ENCODE results near the gene DCAF6.
A peak's percentile ranks its signal among the peaks of the same experiment; 100 is the strongest.

Gene DCAF6

GRCh38 chr1:168098534-168099320 lies 162.2 kb downstream of the DCAF6 start:
- in situ Hi-C loops (cut with HindIII; ENCODE audit: low pct_unique_long_range_greater_than_20kb, low sequenced_read_pairs), result no loop called here
- TF ChIP-seq JUND (IDR thresholded peaks at IDR 0.05; ENCODE audit: low read depth), result peak; percentile 67; the same call in 1 of the 2 replicates
- DNase-seq (ENCODE audit: low read depth in 1 of 2, low spot score in 1 of 2), result peak; percentile 48 to 68

- no peak for DNase-seq (ENCODE audit: low read depth in 1 of 2, low spot score in 1 of 2)
Observed at GRCh38 chr1:168099337-168099801, 162.9 kb downstream of the DCAF6 start.

GRCh38 chr1:168100315-168101002 lies 164.0 kb downstream of the DCAF6 start:
- TF ChIP-seq JUND (IDR thresholded peaks at IDR 0.05; ENCODE audit: low read depth), result no peak
- in situ Hi-C loops (cut with HindIII; ENCODE audit: low pct_unique_long_range_greater_than_20kb, low sequenced_read_pairs), result no loop called here
- DNase-seq (ENCODE audit: low read depth in 1 of 2, low spot score in 1 of 2), result no peak

More at GRCh38 chr1:168099337-168099801, 162.9 kb downstream of the DCAF6 start:
- in situ Hi-C loops (cut with HindIII; ENCODE audit: low pct_unique_long_range_greater_than_20kb, low sequenced_read_pairs), result no loop called here
- TF ChIP-seq JUND (IDR thresholded peaks at IDR 0.05; ENCODE audit: low read depth), result no peak

- no peak for DNase-seq (ENCODE audit: low read depth in 1 of 2, low spot score in 1 of 2)
- in situ Hi-C loops (cut with HindIII; ENCODE audit: low pct_unique_long_range_greater_than_20kb, low sequenced_read_pairs), result no loop called here
- TF ChIP-seq JUND (IDR thresholded peaks at IDR 0.05; ENCODE audit: low read depth), result no peak
Observed at GRCh38 chr1:168101336-168101735, 164.9 kb downstream of the DCAF6 start.

- no peak for DNase-seq (ENCODE audit: low read depth in 1 of 2, low spot score in 1 of 2)
- no peak for TF ChIP-seq JUND (IDR thresholded peaks at IDR 0.05; ENCODE audit: low read depth)
- in situ Hi-C loops (cut with HindIII; ENCODE audit: low pct_unique_long_range_greater_than_20kb, low sequenced_read_pairs), result no loop called here
Observed at GRCh38 chr1:168102487-168102886, 166.0 kb downstream of the DCAF6 start.

GRCh38 chr1:168104535-168104934 lies 168.1 kb downstream of the DCAF6 start:
- in situ Hi-C loops (cut with HindIII; ENCODE audit: low pct_unique_long_range_greater_than_20kb, low sequenced_read_pairs), result no loop called here
- DNase-seq (ENCODE audit: low read depth in 1 of 2, low spot score in 1 of 2), result no peak
- TF ChIP-seq JUND (IDR thresholded peaks at IDR 0.05; ENCODE audit: low read depth), result no peak

GRCh38 chr1:168105846-168106245 lies 169.4 kb downstream of the DCAF6 start:
- DNase-seq (ENCODE audit: low read depth in 1 of 2, low spot score in 1 of 2), result no peak
- TF ChIP-seq JUND (IDR thresholded peaks at IDR 0.05; ENCODE audit: low read depth), result no peak
- in situ Hi-C loops (cut with HindIII; ENCODE audit: low pct_unique_long_range_greater_than_20kb, low sequenced_read_pairs), result no loop called here

GRCh38 chr1:168106274-168106673 lies 169.8 kb downstream of the DCAF6 start:
- DNase-seq (ENCODE audit: low read depth in 1 of 2, low spot score in 1 of 2), result no peak
- in situ Hi-C loops (cut with HindIII; ENCODE audit: low pct_unique_long_range_greater_than_20kb, low sequenced_read_pairs), result no loop called here

GRCh38 chr1:168110896-168111545 lies 174.5 kb downstream of the DCAF6 start:
- no peak for TF ChIP-seq JUND (IDR thresholded peaks at IDR 0.05; ENCODE audit: low read depth)
- in situ Hi-C loops (cut with HindIII; ENCODE audit: low pct_unique_long_range_greater_than_20kb, low sequenced_read_pairs), result no loop called here
- DNase-seq (ENCODE audit: low read depth in 1 of 2, low spot score in 1 of 2), result no peak

More at GRCh38 chr1:168106274-168106673, 169.8 kb downstream of the DCAF6 start:
- TF ChIP-seq JUND (IDR thresholded peaks at IDR 0.05; ENCODE audit: low read depth), result no peak

- in situ Hi-C loops (cut with HindIII; ENCODE audit: low pct_unique_long_range_greater_than_20kb, low sequenced_read_pairs), result no loop called here
- no peak for DNase-seq (ENCODE audit: low read depth in 1 of 2, low spot score in 1 of 2)
- no peak for TF ChIP-seq JUND (IDR thresholded peaks at IDR 0.05; ENCODE audit: low read depth)
Observed at GRCh38 chr1:168112673-168113305, 176.3 kb downstream of the DCAF6 start.

- DNase-seq (ENCODE audit: low read depth in 1 of 2, low spot score in 1 of 2), result no peak
- no peak for TF ChIP-seq JUND (IDR thresholded peaks at IDR 0.05; ENCODE audit: low read depth)
- in situ Hi-C loops (cut with HindIII; ENCODE audit: low pct_unique_long_range_greater_than_20kb, low sequenced_read_pairs), result no loop called here
Observed at GRCh38 chr1:168114845-168115244, 178.4 kb downstream of the DCAF6 start.

GRCh38 chr1:168116327-168116799 lies 179.9 kb downstream of the DCAF6 start:
- DNase-seq (ENCODE audit: low read depth in 1 of 2, low spot score in 1 of 2), result no peak
- in situ Hi-C loops (cut with HindIII; ENCODE audit: low pct_unique_long_range_greater_than_20kb, low sequenced_read_pairs), result no loop called here
- TF ChIP-seq JUND (IDR thresholded peaks at IDR 0.05; ENCODE audit: low read depth), result no peak

Measured in T47D (cell line).